DMS 273 (cell line): ENCODE results near the gene MYO9B.
A peak's percentile ranks its signal among the peaks of the same experiment; 100 is the strongest.

Experiments
- DNase-seq: peaks from one replicate; lab custom pipeline; 2025; ENCODE audit not compliant: unreplicated experiment; lab: John Stamatoyannopoulos, UW

MYO9B gene

DNA sequence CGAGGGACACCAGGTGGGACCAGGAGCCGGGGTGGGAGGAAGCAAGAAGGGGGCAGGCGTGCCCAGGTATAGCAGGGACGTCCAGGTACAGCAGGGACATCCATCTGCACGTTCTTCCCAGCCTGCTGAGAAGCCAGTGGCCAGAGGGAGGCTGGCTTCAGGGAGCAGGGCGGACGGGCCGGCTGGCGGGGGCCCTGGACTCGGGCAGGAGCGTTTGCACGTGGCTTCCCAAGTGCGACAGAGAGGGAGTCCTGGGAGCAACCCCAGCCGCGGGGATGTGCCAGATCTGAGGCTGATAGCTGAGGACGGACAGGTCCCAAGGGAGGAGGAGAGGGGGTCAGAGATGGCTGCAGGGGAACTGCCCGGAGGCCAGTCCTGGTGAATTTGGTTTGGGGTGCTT is 36.7 kb downstream of the MYO9B start:
- no peak for DNase-seq

DNA sequence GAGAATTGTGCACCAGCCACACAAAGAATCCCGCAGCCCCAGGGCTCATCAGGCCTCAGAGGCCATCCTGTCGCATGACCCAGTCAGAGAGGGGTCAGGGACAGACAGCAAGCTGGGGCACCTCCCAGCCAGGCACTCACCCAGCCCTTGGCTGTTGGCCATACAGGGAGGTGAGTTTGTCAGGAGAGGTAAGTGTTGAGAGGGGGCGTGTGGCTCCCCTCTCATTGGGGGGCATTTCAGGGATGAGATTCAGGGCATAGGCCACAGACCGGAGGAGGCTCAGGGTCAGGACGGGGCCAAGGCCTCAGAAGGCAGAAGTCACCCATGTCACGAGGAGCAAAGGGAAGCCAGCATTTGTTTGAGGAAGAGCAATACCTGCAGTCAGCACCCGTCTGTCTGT is 37.1 kb downstream of the MYO9B start:
- no peak for DNase-seq

DNA sequence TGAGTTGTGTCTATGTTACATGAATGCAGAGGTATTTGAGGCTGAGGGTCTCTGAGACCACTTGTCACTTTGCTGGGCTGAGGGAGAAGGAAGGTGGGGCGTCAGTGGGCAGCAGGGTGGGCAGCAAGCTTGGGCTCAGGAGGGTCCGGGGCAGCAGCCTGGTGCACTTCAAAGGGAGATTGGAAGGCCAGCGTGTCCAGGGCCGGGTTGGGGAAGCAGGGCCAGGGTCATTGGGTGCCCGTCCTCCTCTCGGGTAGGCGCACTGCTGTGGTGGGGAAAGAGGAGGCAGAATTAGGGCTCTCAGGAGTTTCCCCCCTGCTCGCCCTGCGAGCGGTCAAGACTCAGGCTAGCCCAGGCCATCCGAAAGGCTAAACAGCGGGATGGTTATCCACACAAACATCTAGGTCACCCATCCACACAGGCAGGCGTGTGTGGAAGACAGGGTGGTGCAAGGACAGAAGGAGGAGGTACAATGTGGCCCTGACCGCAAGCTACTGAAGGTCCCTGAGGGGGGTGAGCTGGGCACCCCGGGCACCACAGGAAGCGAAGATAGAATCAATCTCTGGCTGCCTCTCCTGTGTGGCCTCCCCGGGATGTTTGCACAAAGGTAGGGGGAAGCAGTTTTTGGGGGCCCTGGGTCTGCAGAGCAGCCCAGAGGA is 37.7 kb downstream of the MYO9B start:
- no peak for DNase-seq

DNA sequence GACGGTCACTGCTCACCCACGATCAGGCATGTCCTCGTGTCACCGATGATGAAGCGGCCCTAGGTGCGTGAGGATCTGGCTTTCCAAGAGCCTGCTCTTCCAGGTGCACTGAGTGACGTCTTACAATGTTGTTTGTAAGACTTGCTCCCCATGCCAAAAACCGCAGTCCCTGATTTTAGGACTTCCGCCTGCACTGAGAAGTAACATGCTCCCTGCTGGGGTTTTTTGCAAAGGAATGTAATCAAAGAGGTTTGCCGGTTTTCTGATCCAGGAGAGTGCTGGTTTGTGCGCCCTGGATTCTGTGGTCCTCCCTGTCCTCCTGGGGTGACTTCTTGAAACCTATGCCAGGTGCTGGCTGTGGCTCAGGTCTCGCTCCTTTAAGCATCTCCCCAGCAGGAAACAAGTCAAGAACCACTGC is 38.8 kb downstream of the MYO9B start:
- no peak for DNase-seq

DNA sequence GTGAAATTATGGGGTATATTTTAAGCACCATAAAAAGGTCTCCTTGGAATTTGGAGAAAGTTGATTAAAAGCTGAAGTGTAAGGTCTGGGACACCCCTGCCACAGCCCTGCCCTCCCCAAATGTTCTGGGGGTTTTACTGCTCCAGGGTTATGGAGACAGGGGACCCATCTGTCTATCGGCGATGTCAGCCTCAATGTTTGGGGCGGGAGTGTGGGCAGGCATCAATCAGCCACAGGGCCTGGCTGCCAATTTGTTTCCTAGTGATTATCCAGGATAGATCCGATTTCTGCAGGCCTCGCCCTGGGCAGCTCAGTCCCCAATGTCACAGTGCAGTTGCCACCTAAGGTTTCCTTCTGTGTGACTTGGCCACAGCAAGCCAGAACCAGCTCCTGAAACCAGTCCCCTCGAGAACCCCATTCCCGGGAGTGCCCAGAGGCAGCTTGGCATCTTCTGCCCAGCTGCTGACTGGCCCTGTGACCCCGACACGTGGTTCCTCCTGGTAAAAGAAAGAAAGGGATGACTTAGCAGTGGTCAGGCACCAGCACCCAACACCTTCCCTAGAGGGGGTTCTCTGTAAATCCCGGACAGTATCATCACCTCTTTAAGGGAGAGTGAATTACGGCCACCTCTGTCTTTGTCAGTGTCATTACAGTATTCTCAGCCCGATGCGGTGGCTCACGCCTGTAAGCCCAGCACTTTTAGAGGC is 41.6 kb downstream of the MYO9B start:
- no peak for DNase-seq

DNA sequence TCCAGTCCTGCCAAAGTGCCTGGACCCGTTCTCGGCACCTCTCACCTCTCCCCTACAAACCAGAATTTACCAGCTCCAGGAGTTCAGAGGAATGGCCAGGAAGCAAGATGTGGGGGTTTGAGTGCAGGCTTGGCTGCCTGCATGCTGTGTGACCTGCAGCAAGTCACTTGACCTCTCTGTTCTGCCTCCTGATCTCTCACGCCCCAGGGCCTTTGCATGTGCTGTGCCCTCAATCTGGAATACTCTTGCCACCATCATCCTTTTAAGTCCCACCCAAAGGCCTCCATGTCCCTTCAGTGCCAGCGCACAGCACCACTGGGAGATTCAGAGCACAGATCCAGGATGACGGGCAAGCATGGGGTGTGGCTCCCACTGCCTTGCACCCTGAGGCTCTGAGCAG is 43.4 kb downstream of the MYO9B start:
- no peak for DNase-seq

DNA sequence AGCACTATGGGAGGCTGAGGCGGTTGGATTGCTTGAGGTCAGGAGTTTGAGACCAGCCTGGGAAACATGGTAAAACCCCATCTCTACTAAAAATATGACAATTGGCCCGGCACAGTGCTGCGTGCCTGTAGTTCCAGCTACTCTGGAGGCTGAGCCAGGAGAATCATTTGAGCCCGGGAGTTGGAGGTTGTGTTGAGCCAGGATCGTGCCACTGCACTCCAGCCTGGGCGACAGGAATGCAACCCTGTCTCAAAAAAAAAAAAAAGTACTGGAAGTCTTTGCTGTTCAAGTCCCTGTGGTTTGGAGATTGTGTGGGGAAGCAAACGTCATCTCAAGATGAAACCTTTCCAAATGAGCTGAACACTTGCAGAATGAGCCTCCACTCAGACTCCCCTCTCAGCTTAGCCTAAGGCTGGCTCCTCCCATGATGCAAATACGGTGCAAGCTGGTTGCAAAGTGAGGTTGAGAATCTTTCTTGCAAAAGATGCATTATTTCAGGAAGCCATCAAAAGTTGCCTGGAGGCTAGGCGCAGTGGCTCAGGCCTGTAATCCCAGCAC is 46.2 kb downstream of the MYO9B start:
- no peak for DNase-seq

DNA sequence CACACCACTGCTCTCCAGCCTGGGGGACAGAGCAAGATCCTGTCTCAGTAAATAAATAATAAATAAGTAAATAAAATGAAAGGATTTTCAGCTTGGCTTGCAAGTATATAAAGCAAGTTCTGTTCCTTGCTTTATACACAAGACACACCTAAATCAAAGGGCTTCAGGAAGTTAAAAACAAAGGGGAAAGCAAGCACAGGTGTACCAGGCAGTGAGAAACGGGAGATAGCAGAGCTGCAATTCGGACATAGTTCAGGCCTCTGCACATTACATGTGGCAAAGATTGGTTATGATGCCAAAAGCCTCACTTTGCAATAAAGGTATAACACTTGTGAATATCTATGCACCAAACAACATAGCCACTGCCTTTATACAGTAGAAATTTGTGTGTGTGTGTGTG is 47.5 kb downstream of the MYO9B start:
- no peak for DNase-seq

DNA sequence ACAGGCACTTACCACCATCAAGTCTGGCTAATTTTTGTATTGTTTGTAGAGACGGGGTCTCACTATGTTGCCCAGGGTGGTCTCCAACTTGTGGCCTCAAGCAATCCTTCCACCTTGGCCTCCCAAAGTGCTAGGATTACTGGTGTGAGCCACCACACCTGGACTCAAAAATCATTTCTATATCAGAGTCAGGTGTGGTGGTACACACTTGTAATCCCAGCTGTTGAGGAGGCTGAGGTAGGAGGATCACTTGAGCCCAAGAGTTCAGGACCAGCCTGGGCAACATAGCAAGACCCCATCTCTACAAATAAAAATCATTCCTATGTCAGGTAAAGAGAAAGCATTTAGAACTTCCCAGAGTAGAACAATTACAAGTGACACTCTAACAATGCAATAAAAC is 48.4 kb downstream of the MYO9B start:
- DNase-seq = no peak

DNA sequence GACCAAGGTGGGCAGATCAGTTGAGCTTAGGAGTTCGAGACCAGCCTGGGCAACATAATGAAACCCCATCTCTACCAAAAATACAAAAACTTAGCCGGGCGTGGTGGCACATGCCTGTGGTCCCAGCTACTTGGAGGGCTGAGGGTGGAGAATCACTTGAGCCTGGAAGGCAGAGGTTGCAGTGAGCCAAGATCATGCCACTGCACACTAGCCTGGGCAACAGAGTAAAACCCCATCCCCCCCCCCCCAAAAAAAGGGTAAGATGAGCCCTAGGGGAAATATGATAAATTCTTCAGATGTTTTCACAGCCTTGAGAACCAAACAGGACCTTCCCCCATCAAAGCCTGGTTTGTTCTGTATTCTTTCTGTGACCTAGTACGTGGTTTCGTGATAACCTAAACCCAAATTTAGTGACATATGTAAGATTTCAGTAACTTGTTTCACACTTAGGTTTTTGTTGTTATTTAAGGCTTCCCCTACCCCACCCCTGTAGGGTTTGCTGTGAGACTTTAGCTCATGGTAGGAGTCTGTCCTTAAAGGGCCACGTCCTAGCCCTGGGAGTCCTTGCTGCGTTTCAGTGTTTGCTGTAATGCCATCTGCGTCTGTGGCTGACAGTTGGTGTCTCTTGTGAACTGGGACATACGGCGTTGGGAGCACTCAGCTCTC is 49.6 kb downstream of the MYO9B start:
- DNase-seq = peak; percentile 58

DNA sequence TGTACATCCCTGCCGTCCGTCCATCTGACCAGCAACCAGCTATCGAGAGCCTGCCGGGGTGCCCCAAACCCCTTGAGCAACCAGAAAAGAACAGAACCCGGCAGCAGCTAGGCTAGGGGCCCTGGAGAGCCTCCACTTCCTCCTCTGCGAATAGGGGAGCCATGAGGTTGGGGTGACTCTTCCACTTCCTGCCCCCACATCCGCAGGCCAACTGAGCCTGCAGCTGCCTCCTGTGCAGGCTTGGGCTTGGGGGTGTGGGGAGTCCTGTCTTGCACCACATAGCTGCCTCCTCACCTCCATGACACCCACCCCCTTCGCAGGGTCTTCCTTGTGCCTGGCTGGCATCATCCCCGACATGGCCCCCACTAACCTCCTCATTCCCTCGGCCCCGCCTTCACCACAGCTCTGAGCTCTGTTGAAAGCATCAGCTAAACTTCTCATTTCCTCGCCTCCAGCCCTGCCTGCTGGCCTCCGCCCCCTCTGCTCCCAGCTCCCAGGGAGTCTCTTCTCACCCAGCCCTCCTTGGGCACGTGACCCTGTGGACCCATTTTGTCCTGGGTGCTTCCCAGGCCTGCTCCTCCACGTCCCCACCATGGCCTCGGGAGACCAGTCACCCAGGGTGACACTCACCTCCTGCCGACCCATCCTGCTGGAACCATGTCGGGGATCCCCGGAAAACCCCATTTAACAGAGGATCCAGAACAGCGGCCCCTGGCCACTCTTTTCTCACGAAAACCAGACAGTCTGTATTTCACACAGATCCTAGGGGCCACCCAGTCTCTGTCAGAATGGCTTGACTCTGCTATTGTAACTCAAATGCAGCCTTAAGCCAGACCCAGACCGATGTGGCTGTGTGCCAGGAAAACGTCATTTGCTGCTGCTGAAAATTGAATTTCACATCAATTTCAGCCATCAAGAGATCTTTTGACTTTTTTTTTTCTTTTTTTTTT is 50.4 kb downstream of the MYO9B start:
- peak; percentile 24 for DNase-seq

DNA sequence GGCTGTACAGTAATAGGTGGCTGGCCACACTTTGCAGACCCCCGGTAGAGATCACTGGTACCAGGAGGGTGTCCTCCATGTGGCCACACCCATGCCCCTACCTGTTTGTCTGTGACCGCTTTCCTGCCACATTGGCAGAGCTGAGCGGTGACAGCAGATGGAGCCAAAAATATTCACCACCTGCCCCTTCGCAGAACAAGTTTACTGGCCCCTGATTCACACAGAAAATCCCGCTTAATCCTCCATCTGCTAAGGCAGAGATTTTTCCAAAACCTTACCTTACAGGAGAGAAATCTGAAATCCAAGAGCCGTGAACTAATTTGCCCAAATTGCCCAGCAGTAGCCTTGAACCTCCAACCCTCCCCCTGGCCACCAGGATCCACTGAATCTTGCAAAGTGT is 52.1 kb downstream of the MYO9B start:
- peak; percentile 50 for DNase-seq

DNA sequence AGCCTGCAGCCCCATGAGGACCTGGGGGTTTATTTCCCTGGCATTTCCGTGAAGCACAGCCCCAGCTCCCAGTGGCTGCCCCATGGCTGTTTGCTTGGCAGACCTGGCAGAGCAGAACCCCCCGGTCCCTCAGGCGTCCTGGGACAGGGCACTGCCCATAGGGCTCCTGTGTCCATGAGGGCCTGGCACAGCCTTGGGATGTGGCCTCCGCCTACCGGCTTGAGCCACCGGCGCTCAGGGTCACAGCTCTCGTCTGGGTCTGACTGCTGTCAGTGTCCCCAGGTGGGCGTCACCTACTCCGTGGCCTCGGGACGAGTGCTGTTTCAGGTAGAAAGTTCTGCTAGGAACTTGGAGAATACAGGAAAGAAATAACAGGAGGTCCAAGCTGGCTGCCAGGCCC is 52.8 kb downstream of the MYO9B start:
- DNase-seq = no peak

DNA sequence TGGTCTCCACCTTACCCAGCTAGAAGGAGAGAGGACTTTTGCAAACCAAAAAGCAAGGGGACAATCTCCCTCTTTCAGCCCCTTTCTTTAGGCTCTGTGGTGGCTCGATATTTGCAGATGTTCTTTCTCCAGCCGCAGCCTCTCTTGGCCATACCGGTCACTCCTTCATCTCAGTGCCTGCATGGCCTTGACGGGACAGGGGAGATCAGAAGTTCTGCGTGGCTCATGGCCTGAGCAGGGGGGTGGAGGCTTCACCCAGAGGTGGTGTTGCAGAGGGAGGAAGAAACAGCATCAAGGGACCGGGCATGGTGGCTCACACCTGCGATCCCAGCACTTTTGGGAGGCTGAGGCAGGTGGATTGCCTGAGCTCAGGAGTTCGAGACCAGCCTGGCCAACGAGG is 53.2 kb downstream of the MYO9B start:
- DNase-seq = no peak

DNA sequence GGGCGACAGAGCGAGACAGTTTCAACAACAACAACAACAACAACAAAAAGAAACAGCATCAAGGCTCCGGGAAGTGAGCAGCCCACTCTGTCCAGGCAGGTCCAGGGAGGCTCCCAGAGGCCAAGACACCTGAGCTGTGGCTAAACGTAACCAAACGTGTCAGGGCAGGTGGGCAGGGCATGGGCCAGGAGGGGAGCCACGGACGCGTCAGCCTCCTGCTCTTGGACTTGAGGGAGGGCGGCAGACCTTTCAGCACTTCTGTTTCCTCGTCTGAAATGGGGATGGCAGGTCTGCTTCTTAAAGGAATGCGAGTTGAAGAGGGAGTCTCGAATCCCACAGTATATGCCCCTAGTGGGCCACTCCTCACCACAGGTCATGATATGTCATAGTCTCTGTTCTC is 53.8 kb downstream of the MYO9B start:
- DNase-seq = no peak

DNA sequence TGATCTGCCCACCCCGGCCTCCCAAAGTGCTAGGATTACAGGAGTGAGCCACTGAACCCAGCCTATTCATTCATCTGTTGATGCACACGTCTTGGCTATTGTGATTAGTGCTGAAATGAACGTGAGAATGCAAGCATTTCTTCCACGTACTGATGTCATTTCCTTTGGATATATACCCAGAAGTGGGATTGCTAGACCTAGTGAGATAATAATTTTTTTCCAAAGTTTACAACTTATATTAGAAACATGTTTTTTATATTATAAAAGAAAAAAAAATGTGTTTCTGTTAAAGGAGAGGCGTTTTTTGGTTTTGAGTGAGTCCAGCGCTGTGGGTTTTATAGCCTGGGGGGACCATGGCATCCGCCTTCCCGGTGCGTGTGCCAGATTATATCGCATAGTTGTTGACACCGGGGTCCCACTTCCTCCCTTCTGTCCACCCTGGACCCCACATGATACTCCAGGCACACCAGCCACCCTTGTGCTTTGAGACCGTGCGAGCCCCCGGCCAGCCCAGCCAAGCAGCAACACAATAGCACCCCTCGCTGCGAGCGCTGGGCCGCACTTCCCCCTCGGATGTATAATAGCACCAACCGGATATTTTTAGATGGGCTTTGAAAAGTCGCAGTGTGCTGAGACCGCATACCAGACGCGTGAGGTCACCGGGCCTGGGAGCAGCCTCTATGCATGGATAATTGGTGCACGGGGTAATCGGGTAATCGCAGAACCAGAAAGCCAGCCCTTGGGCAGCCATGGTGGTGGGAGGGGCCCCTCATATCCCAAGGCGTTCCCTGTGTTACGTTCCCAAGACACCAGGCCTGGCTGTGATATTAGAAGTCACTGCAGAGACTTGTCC is 59.6 kb downstream of the MYO9B start:
- peak; percentile 91 for DNase-seq

DNA sequence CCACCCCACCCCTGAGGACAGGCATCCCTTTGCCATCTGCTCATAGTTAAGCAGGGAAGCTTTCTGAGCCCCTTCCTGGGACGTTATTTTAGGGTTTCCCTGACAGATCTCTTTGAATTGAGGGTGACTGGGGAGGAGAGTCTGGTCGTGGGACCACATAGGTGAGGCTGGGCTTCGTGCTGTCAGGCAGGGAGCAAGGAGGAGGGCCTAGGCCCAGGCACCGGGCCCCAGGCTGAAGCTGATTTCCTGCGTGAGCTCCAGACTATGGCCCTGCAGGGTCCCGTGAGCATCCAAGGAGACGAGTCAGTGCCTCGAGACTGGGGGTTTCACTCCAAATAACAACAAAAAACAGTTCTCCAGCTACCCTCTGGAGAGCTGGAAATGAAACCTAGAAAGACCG is 60.4 kb downstream of the MYO9B start:
- no peak for DNase-seq

DNA sequence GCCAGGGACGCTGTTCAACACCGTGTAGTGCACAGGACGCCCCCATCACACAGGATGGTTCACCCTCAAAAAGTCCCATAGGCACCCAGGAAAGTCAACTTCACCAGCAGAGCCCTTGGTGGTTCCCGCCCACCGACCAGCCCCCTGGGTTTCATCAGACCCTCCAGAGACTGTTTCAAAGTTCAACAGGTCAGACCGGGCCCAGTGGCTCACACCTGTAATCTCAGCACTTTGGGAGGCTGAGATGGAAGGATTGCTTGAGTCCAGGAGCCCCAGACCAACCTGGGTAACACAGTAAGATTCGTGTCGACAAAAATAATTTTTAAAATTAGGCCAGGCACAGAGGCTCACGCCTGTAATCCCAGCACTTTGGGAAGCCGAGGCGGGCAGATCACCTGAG is 61.0 kb downstream of the MYO9B start:
- DNase-seq = no peak

DNA sequence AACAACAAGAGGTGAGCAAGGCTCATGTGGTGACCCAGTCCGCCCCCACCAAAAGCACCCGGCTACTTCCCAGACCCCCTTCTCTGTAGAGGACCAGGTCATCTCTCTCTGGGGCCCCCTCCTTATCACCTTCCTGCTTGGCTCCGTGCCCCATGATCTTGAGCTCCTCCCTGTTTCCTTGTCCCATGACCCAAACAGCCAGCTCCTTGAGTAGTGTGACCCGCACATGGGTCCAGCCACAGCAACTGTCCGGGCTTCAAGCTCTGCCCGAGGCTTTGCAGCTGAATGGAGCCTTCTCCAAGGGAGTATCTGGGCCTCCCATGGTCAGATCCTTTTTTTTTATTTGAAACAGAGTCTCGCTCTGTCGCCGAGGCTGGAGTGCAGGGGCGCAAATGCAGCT is 61.8 kb downstream of the MYO9B start:
- DNase-seq = no peak
